GM18520 (cell line): ENCODE data around the gene KIAA0319L.
"Not testable (repeated sequence)": the region's sequence is repeated elsewhere in the genome, so short reads cannot be mapped to it uniquely, and the experiment has no call there.

Source experiments
- ATAC-seq: cut with Tn5 transposase; IDR thresholded peaks from one replicate; pipeline ENCODE4 v1.9.1; 2021; ENCODE audit not compliant: unreplicated experiment

KIAA0319L gene

GRCh38 chr1:35499231-35499630 lies 58.0 kb downstream of the KIAA0319L start:
- ATAC-seq = no peak

DNA sequence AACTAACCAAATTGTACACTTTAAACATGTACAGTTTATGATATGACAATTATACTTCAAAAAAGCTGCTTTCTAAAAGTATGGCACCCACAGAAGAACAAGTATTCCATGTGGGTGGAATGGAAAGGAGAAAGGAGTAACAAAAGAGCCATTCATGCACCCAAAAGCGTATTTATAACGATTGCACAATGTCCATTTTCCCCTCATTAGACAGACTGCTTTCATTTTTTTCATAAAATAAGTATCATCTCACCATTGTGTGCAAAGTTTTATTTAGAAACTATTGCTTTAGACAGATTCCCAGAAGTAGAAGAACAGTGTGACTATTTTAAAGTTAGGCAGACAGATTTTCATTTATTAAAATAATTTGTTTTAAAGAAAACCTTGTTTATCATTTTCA lies 59.6 kb downstream of the KIAA0319L start:
- ATAC-seq = no peak

GRCh38 chr1:35490250-35490649 lies 67.0 kb downstream of the KIAA0319L start:
- ATAC-seq = no peak

DNA sequence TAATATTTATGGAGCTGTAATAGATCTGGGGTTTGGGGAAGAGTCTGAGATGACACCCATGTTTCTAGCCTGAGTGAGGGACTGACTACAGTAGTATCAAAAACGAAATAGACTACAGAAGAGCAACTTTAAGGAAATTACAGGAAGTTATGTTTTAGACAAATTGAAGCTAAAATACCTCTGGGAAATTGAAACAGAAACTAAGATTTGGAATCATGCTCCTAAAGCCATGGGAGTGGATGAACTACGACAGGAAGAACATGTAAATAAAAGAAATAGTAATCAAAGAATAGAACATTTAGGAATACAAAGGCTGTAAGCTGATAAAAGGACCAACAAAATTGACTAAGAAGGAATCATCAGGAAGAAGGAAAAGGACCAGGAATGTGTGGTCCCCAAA lies 68.9 kb downstream of the KIAA0319L start:
- ATAC-seq = no peak

DNA sequence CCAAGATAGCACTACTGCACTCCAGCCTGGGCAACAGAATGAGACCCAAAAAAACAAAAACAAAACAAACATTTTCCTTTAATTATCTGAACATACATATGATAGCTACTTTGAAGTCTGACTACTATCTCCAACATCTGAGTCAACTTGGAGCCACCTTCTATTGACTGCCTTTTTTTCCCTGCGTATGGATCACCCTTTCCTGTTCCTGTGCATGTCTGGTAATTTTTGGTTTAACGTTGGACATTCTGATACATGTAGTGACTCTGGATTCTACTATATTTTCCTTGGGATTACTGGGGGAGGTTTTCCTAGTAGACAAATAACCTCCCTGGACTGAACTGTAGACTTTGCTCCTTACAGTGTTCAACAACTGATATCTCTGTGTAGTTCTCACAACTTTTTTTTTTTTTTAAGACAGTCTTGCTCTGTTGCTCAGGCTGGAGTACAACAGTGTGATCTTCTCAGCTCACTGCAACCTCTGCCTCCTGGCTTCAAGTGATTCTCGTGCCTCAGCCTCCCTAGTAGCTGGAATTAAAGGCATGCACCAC lies 70.3 kb downstream of the KIAA0319L start:
- ATAC-seq = no peak

DNA sequence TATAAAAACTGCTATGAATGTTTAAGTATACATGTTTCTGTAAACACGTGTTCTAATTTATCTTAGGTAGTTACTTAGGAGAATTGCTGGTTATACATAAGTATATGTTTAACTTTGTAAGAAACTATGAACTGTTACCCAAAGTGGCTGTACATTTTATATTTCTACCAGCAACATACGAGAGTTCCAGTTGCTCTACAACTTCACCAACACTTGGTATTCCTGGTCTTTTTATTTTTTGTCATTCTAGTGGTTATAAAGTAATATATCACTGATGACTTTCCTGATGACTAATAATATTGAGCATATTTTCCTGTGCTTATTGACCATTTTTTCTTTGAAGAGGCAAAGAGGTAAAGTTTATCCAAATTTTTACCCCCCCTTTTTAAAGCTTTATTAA lies 76.0 kb downstream of the KIAA0319L start:
- no peak for ATAC-seq

DNA sequence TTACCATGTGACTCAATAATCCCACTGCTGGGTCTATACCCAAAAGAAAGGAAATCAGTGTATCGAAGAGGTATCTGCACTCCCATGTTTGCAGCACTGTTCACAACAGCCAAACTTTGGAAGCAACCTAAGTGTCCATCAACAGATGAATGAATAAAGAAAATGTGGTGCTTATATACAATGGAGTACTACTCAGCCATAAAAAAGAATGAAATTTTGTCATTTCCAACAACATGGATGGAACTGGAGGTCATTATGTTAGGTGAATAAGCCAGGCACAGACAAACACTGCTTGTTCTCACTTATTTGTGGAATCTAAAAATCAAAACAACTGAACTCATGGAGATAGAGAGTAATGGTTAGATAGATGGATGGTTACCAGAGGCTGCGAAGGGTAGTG lies 79.3 kb downstream of the KIAA0319L start:
- ATAC-seq = no peak

- ATAC-seq = no peak
These were observed 81.1 kb downstream of the KIAA0319L start for GRCh38 chr1:35475856-35476674.

DNA sequence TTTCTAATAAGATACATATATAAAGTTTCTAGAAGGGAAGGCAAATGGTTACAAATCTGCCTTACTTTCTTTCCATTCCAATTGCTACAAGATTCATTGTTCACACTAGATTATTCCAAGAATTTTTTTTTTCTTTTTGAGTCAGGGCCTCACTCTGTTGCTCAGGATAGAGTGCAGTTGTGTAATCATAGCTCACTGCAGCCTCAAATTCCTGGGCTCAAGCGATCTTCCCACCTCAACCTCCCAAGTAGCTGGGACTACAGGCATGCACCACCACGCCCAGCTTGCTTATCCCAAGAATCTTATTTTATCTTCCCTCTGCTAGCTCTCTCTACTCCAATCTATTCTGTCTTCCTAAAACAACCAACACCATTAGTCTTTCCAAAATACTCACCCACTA lies 81.8 kb downstream of the KIAA0319L start:
- ATAC-seq = no peak

- ATAC-seq = not testable (repeated sequence)
These were observed 84.0 kb downstream of the KIAA0319L start for GRCh38 chr1:35473216-35473615.

- no peak for ATAC-seq
These were observed 86.1 kb downstream of the KIAA0319L start for GRCh38 chr1:35470977-35471613.

DNA sequence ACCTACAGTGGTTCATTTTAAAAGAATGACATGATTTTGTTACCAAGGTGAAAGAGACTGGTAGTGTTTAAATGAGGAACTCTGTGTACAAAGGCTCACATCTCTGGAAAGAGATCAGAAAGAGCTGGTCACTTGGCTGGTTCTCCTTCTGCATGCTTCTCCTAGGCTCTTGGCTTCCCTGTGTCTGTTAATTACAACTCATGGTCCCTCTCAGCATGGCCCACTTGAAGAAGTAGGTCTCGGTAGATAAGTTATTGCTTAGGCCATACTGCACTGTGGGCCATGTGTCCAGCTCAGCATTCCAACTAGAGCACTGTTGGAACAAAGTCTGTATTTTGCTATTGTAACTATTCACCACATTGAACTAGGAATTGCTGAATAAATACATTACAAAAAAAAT lies 91.1 kb downstream of the KIAA0319L start:
- ATAC-seq = no peak

DNA sequence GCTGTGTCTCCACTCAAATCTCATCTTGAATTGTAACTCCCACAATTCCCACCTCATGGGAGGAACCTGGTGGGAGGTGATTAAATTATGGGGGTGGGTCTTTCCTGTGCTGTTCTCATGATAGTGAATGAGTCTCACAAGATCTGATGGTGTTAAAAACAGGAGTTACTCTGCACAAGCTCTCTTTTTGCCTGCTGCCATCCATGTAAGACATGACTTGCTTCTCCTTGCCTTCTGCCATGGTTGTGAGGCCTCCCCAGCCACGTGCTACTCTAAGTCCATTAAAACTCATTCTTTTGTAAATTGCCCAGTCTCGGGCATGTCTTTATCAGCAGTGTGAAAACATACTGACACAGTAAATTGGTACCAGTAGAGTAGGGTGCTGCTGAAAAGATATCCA lies 93.5 kb downstream of the KIAA0319L start:
- ATAC-seq = not testable (repeated sequence)

- no peak for ATAC-seq
These were observed 94.0 kb downstream of the KIAA0319L start for GRCh38 chr1:35463232-35463631.

DNA sequence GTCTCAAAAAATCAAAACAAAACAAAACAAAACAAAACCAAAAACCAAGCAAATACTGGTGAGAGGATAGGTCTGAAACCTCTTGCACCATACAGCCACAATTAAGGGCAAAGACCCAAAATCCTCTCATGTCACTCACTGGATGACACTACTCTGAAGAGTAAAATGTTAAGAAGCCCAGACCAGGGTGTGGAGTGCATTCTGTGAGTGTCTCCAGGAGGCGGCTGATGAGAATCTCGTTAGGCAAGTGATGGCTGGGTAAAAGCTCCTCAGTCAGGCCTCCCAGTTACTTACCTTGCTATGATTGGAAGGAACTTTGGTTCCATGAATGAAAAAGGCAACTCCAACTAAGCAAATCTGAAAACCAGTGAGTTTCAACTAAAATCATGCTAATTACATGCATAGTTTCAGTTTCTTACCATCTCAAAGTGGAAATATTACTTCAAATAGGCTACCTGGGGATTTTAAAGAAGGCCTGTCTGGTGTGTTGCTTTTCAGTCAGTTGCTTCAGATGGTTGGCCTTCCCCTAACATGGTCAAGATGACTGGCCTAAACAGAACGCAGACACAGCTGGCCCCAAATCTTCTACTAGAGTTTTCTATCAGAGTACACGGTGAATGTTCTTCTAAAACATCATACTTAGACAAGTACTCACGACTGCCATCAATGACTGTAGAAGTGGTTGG lies 95.1 kb downstream of the KIAA0319L start:
- ATAC-seq = no peak

GRCh38 chr1:35460796-35461195 lies 96.4 kb downstream of the KIAA0319L start:
- no peak for ATAC-seq

DNA sequence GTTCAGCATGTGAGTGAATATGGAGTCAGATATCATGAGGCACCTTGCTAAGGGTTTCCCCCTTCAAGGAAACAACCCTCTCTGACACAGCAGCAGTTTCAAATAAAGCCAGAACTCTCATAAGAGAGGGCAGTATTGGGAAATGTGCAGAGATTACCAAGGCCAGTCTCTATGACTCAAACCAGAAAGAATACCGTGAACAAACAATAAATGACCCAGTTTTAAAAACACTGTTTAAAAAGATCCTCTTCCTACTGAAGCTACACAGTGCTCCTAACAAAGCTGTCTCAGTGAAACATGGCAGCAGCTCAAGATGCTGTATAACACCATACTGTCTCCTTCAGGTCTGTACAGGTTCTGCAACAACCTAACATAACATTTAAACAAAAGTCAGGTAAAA lies 102.6 kb downstream of the KIAA0319L start:
- no peak for ATAC-seq

- no peak for ATAC-seq
These were observed 103.0 kb downstream of the KIAA0319L start for GRCh38 chr1:35454176-35454575.

GRCh38 chr1:35453031-35453430 lies 104.2 kb downstream of the KIAA0319L start:
- no peak for ATAC-seq

DNA sequence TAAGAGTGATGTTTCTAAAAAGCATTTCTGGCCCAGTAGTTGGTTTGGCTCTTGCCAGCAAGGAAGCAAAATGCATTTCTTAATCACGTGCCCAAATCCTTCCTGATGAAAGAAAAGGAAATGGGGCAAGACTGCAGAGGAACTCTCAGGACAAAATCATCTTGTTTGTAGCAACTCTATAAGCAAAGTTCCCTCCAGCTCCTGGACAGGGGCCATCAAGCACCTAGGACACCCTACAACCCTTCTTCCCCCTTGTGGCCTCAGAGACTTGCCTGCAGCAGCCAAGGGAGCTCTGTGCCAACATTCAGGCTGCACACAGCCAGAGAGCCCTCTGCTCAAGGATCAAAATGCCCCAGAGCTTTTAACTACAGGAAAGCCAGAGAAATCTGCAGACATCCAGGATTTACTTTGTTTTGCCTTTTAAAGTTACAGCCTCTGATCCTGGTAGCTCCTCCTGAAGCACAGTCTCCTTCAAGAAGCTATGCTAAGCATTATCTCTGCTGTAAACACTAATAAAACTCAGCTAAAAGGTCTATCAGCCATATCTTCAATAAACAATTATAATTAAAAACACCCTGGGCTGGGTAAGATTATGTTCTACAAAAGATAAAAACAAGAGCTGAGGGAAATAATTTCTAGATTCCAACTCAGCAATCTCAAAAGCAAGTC lies 105.0 kb downstream of the KIAA0319L start:
- ATAC-seq = no peak

DNA sequence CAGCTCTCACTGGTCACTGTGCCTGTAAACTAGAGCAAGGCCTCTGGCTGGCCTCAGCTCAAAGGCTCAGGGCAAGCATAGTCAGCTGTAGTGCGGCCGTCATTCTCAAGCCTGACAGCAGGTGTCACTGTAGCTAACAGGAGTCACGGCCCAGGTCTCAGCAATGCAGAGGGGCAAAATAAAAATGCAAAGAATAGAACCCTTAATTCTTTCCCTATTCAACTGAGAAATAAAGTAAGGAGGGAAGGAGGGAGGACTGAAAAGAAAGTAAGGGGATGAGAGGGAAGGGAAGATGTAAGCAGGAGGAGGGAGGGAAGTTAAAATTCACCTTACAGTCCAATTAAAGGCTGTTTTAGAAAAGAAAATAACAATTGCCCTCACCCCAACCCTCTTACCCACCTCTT lies 106.1 kb downstream of the KIAA0319L start:
- ATAC-seq = no peak
